ENCODE results near the gene ASTN2. TPM values are rescaled to one million over a fixed set of nuclear protein-coding genes. Genes with fewer than 3 reads are reported as not detected.
A peak's percentile ranks its signal among the peaks of the same experiment; 100 is the strongest.

Gene ASTN2
- total and polyA plus RNA-seq, 7 experiments from 2014 or later = 2.2 to 5.3 (median 4.0) TPM

GRCh38 chr9:116663581-116663980 is 751.3 kb downstream of the ASTN2 start:
- H3K27me3 ChIP-seq (ENCODE audit: control insufficient read depth in 2 of 2, insufficient read depth in 2 of 2, low read length in 2 of 2) = no peaks in the 10 kb centered on the region
- no peak overlapping the region for H3K4me3 Mint-ChIP-seq
- peaks cover 0 to 3% (median 0%) of the 10 kb centered on the region in 11 donors for H3K9me3 Mint-ChIP-seq
- no peaks in the 10 kb centered on the region for H3K4me1 Mint-ChIP-seq
- ATAC-seq = no peak
- H3K27ac Mint-ChIP-seq = no peak overlapping the region
- H3K27ac ChIP-seq (ENCODE audit: low read depth, low read length) = no peak overlapping the region
- H3K4me3 ChIP-seq (ENCODE audit: low read length) = no peak overlapping the region
- ChIA-PET CTCF (no interaction called here), POLR2A (no interaction called here)
- no peaks in the 10 kb centered on the region for H3K36me3 ChIP-seq (ENCODE audit: control insufficient read depth in 2 of 3, insufficient read depth in 3 of 3, low read length in 3 of 3)
- no peaks in the 10 kb centered on the region for H3K27me3 Mint-ChIP-seq
- no peaks in the 10 kb centered on the region for H3K4me1 ChIP-seq (ENCODE audit: control insufficient read depth in 2 of 2, insufficient read depth in 2 of 2, low read length in 2 of 2)
- DNase-seq = no peak
- no peaks in the 10 kb centered on the region for H3K9me3 ChIP-seq (ENCODE audit: control insufficient read depth in 2 of 3, low read length in 3 of 3)
- intact Hi-C loops (cut with micrococcal nuclease) = loop anchor here in 1 of 2 donors (5.0 to 10.0 kb wide), 4 partner anchors 1649 to 2001 kb away; partner anchors contain the start of gene TEX48
- peaks cover 0 to under 1% (median 0%) of the 10 kb centered on the region in 5 donors for H3K36me3 Mint-ChIP-seq

DNA sequence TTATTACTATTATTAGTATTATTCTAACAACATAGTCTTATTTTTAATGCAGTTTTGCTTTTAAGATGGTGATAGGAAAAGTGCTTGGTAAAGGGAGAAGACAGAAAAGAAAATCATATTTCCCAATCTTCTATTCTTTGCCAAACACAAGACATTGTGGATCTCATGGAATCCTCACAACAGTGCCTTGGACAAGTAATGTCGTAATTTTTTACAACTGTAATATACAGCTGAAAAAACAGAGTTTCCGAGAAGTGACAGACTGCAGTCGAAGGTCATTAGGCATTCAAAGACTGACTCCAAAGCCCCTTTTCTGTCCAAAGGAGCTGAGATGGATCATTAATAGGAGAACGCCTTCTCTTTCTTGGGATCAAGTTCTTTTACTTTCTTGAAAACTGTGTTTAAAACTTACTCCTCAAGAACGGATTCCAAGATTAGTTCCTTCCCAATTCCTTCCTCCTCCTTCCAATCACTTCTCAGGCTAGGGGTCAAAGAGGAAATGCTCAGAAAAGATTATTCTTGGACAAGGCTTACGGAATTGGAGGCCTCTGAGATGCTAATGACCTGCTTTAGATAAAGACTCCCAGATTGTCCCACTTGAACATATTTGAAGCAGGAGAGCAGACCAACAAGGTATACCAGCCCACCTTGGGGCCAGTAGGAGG is 752.1 kb downstream of the ASTN2 start:
- DNase-seq (no peak), ATAC-seq (no peak)
- ChIA-PET CTCF (no interaction called here), POLR2A (no interaction called here)
- no peaks in the 10 kb centered on the region for H3K27me3 ChIP-seq (ENCODE audit: control insufficient read depth in 2 of 2, insufficient read depth in 2 of 2, low read length in 2 of 2)
- Mint-ChIP-seq H3K4me3 (no peak overlapping the region), H3K4me1 (no peaks in the 10 kb centered on the region), H3K27me3 (no peaks in the 10 kb centered on the region), H3K9me3 (peaks cover 0 to 1% (median 0%) of the 10 kb centered on the region in 11 donors), H3K36me3 (no peaks in the 10 kb centered on the region), H3K27ac (no peak overlapping the region)
- no peaks in the 10 kb centered on the region for H3K36me3 ChIP-seq (ENCODE audit: control insufficient read depth in 2 of 3, insufficient read depth in 3 of 3, low read length in 3 of 3)
- intact Hi-C loops (cut with micrococcal nuclease) = loop anchor here in 1 of 2 donors (5.0 to 10.0 kb wide), 4 partner anchors 1648 to 2000 kb away; partner anchors contain the start of gene TEX48
- H3K9me3 ChIP-seq (ENCODE audit: control insufficient read depth in 2 of 3, low read length in 3 of 3) = no peaks in the 10 kb centered on the region
- no peaks in the 10 kb centered on the region for H3K4me1 ChIP-seq (ENCODE audit: control insufficient read depth in 2 of 2, insufficient read depth in 2 of 2, low read length in 2 of 2)
- no peak overlapping the region for H3K4me3 ChIP-seq (ENCODE audit: low read length)
- no peak overlapping the region for H3K27ac ChIP-seq (ENCODE audit: low read depth, low read length)

- no peaks in the 10 kb centered on the region for H3K9me3 Mint-ChIP-seq
- Histone ChIP-seq H3K27ac (ENCODE audit: low read depth, low read length) (no peak overlapping the region), H3K27me3 (ENCODE audit: control insufficient read depth in 2 of 2, insufficient read depth in 2 of 2, low read length in 2 of 2) (no peaks in the 10 kb centered on the region), H3K9me3 (ENCODE audit: control insufficient read depth in 2 of 3, low read length in 3 of 3) (no peaks in the 10 kb centered on the region), H3K4me3 (ENCODE audit: low read length) (no peak overlapping the region), H3K36me3 (ENCODE audit: control insufficient read depth in 2 of 3, insufficient read depth in 3 of 3, low read length in 3 of 3) (no peaks in the 10 kb centered on the region), H3K4me1 (ENCODE audit: control insufficient read depth in 2 of 2, insufficient read depth in 2 of 2, low read length in 2 of 2) (no peaks in the 10 kb centered on the region)
- no peak overlapping the region for H3K4me3 Mint-ChIP-seq
- H3K36me3 Mint-ChIP-seq = no peaks in the 10 kb centered on the region
- ChIA-PET CTCF (interaction anchor here (1.3 kb wide), 1 partner anchor 1069 kb away, joined by 3 read pairs; no protein-coding TSS in a partner anchor), POLR2A (no interaction called here)
- DNase-seq = peak in 6 of 9 donors; percentile 3 to 39 (median 25)
- H3K27ac Mint-ChIP-seq = no peak overlapping the region
- no peaks in the 10 kb centered on the region for H3K4me1 Mint-ChIP-seq
- no peaks in the 10 kb centered on the region for H3K27me3 Mint-ChIP-seq
- no peak for ATAC-seq
- intact Hi-C loops (cut with micrococcal nuclease) = loop anchor here (1.0 to 10.0 kb wide), 6 partner anchors 166 to 1999 kb away; partner anchors contain the start of gene TEX48 (in 1 of the 2)
Measured at GRCh38 chr9:116661037-116661954, 753.6 kb downstream of the ASTN2 start.

DNA sequence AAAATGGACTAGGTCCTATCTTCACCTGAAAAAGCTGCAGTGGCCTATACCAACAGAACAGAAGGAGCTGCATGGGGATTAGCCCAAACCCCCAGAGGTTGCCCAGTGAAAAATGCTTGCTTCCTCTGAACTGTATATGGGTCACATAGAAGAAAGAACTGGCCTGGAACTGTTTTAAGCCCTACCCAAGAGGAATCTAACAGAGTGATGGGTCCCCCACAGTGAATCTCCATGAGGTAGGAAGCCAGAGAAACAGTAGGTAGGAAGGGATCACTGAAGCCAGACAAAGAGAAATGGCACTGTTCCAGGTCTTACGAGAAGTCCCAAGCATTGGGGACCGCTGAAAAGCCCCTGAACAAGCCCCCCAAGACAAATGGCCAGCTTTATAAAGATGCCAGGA is 756.6 kb downstream of the ASTN2 start:
- ChIA-PET POLR2A (no interaction called here), CTCF (no interaction called here)
- no peak overlapping the region for H3K27ac Mint-ChIP-seq
- H3K4me1 Mint-ChIP-seq = no peaks in the 10 kb centered on the region
- H3K36me3 Mint-ChIP-seq = no peaks in the 10 kb centered on the region
- H3K9me3 ChIP-seq (ENCODE audit: control insufficient read depth in 2 of 3, low read length in 3 of 3) = no peaks in the 10 kb centered on the region
- H3K27me3 Mint-ChIP-seq = no peaks in the 10 kb centered on the region
- ATAC-seq (no peak), DNase-seq (no peak)
- H3K9me3 Mint-ChIP-seq = no peaks in the 10 kb centered on the region
- H3K36me3 ChIP-seq (ENCODE audit: control insufficient read depth in 2 of 3, insufficient read depth in 3 of 3, low read length in 3 of 3) = no peaks in the 10 kb centered on the region
- intact Hi-C loops (cut with micrococcal nuclease) = no loop called here
- H3K4me3 Mint-ChIP-seq = no peak overlapping the region
- no peaks in the 10 kb centered on the region for H3K4me1 ChIP-seq (ENCODE audit: control insufficient read depth in 2 of 2, insufficient read depth in 2 of 2, low read length in 2 of 2)
- no peaks in the 10 kb centered on the region for H3K27me3 ChIP-seq (ENCODE audit: control insufficient read depth in 2 of 2, insufficient read depth in 2 of 2, low read length in 2 of 2)
- H3K27ac ChIP-seq (ENCODE audit: low read depth, low read length) = no peak overlapping the region
- H3K4me3 ChIP-seq (ENCODE audit: low read length) = no peak overlapping the region

DNA sequence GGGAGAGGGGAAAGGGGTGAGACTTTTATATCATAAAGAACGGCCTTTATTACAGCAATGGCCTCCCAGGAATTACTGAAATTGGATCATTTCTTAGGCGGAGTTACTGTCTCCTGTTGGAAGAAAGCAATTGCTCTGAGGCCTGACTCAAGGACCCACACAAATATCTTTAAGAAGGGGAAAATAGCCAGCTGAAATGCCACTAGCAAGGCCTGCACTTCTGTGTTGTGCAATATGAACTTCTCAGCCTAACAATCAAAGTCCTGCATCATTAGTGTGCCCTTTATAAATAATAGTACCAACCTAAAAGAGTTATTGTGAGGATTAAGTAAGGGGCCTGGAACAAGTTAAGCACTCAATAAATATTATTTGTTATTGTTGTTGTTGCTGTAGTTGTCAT is 757.9 kb downstream of the ASTN2 start:
- Mint-ChIP-seq H3K27me3 (no peaks in the 10 kb centered on the region), H3K9me3 (no peaks in the 10 kb centered on the region), H3K4me1 (no peaks in the 10 kb centered on the region), H3K4me3 (no peak overlapping the region), H3K36me3 (no peaks in the 10 kb centered on the region), H3K27ac (no peak overlapping the region)
- ATAC-seq (no peak), DNase-seq (no peak)
- no peaks in the 10 kb centered on the region for H3K27me3 ChIP-seq (ENCODE audit: control insufficient read depth in 2 of 2, insufficient read depth in 2 of 2, low read length in 2 of 2)
- ChIA-PET POLR2A (no interaction called here), CTCF (no interaction called here)
- no peaks in the 10 kb centered on the region for H3K4me1 ChIP-seq (ENCODE audit: control insufficient read depth in 2 of 2, insufficient read depth in 2 of 2, low read length in 2 of 2)
- no peak overlapping the region for H3K4me3 ChIP-seq (ENCODE audit: low read length)
- intact Hi-C loops (cut with micrococcal nuclease) = no loop called here
- no peaks in the 10 kb centered on the region for H3K9me3 ChIP-seq (ENCODE audit: control insufficient read depth in 2 of 3, low read length in 3 of 3)
- H3K27ac ChIP-seq (ENCODE audit: low read depth, low read length) = no peak overlapping the region
- H3K36me3 ChIP-seq (ENCODE audit: control insufficient read depth in 2 of 3, insufficient read depth in 3 of 3, low read length in 3 of 3) = no peaks in the 10 kb centered on the region

GRCh38 chr9:116656501-116656971 is 758.3 kb downstream of the ASTN2 start:
- ATAC-seq = no peak
- H3K4me1 ChIP-seq (ENCODE audit: control insufficient read depth in 2 of 2, insufficient read depth in 2 of 2, low read length in 2 of 2) = no peaks in the 10 kb centered on the region
- Mint-ChIP-seq H3K4me1 (no peaks in the 10 kb centered on the region), H3K27me3 (no peaks in the 10 kb centered on the region), H3K9me3 (no peaks in the 10 kb centered on the region), H3K4me3 (no peak overlapping the region), H3K27ac (no peak overlapping the region), H3K36me3 (peaks cover 0 to under 1% (median 0%) of the 10 kb centered on the region in 5 donors)
- intact Hi-C loops (cut with micrococcal nuclease) = no loop called here
- H3K9me3 ChIP-seq (ENCODE audit: control insufficient read depth in 2 of 3, low read length in 3 of 3) = no peaks in the 10 kb centered on the region
- CTCF ChIA-PET = no interaction called here
- H3K27ac ChIP-seq (ENCODE audit: low read depth, low read length) = no peak overlapping the region
- H3K27me3 ChIP-seq (ENCODE audit: control insufficient read depth in 2 of 2, insufficient read depth in 2 of 2, low read length in 2 of 2) = no peaks in the 10 kb centered on the region
- POLR2A ChIA-PET = no interaction called here
- no peak for DNase-seq
- H3K4me3 ChIP-seq (ENCODE audit: low read length) = no peak overlapping the region
- no peaks in the 10 kb centered on the region for H3K36me3 ChIP-seq (ENCODE audit: control insufficient read depth in 2 of 3, insufficient read depth in 3 of 3, low read length in 3 of 3)
